ENCODE data around the gene CCDC192. TPM values are rescaled to one million over a fixed set of nuclear protein-coding genes. Genes with fewer than 3 reads are reported as not detected.

CCDC192 gene
- total RNA-seq, 6 experiments from 2014 or later, result not detected

DNA sequence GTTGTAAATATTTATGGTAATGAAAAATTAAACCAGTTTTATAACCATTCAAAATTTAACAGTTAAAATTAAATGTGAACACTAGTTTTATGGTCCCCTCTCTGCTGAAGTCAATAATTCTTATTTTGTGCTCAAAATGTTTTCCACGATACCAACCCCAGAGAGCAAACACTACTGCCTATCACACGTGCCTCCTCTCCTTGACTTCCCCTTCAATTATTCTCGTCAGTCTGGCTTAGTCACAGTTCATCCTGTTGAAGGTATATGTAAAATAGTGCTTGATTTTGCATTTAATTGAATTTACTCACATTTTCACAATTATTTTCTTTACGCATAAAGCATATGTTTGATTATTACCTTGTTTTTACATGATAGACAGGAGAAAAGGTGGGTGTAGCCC, 148.8 kb downstream of the CCDC192 start:
- 60% methylated on average over 4 of the region's 4 CpGs for WGBS (ENCODE audit: insufficient coverage, low coverage, low lambda C conversion rate, missing lambda C conversion rate)
- intact Hi-C loops (cut with DNase I), result no loop called here
- no peak for ATAC-seq
- Histone ChIP-seq H3K27me3 (no peaks in the 10 kb centered on the region), H3K27ac (no peak overlapping the region), H3K9me3 (no peaks in the 10 kb centered on the region), H3K4me3 (no peak overlapping the region), H3K36me3 (no peaks in the 10 kb centered on the region), H3K4me1 (no peaks in the 10 kb centered on the region)
- DNase-seq, result no peak
- no peak for TF ChIP-seq POLR2A (IDR thresholded peaks at IDR 0.05)

DNA sequence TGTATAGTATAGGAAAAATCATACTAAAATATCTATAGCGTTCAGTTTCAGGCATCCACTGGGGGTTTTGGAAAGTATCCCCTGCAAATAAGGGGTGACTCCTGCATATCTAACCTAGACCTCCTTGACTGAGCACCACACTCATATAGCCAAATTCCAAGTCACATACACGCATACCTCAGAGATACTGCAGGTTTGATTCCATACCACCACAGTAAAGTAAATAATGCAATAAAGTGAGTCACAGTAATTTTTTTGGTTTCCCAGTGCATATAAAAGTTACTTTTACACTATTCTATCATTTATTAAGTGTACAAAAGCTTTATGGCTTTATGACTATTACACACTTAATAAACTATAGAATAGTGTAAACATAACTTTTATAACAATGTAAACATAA, 151.3 kb downstream of the CCDC192 start:
- intact Hi-C loops (cut with DNase I), result no loop called here
- Histone ChIP-seq H3K4me3 (no peak overlapping the region), H3K27ac (no peak overlapping the region), H3K36me3 (no peaks in the 10 kb centered on the region), H3K27me3 (no peaks in the 10 kb centered on the region), H3K9me3 (no peaks in the 10 kb centered on the region), H3K4me1 (no peaks in the 10 kb centered on the region)
- no peak for ATAC-seq
- DNase-seq, result no peak
- 94% methylated on average over 2 of the region's 2 CpGs for WGBS (ENCODE audit: insufficient coverage, low coverage, low lambda C conversion rate, missing lambda C conversion rate)
- TF ChIP-seq, protein P1, sequence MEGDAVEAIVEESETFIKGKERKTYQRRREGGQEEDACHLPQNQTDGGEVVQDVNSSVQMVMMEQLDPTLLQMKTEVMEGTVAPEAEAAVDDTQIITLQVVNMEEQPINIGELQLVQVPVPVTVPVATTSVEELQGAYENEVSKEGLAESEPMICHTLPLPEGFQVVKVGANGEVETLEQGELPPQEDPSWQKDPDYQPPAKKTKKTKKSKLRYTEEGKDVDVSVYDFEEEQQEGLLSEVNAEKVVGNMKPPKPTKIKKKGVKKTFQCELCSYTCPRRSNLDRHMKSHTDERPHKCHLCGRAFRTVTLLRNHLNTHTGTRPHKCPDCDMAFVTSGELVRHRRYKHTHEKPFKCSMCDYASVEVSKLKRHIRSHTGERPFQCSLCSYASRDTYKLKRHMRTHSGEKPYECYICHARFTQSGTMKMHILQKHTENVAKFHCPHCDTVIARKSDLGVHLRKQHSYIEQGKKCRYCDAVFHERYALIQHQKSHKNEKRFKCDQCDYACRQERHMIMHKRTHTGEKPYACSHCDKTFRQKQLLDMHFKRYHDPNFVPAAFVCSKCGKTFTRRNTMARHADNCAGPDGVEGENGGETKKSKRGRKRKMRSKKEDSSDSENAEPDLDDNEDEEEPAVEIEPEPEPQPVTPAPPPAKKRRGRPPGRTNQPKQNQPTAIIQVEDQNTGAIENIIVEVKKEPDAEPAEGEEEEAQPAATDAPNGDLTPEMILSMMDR (IDR thresholded peaks at IDR 0.05), result no peak
- TF ChIP-seq POLR2A (IDR thresholded peaks at IDR 0.05), result no peak

DNA sequence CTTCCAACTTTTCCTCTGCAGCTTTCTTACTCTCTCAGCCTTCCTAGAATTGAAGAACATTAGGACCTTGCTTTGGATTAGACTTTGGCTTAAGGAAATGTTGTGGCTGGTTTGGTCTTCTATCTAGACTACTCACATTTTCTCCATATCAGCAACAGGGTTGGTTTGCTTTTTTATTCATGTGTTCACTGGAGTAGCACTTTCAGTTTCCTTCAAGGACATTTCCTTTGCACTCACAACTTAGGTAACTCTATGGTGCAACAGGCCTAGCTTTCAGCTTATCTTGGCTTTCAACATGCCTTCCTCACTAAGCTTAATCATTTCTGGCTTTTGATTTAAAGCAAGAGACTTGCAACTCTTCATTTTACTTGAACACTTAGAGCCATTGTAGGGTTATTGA, 153.1 kb downstream of the CCDC192 start:
- no peak overlapping the region for H3K27ac ChIP-seq
- no peaks in the 10 kb centered on the region for H3K9me3 ChIP-seq
- TF ChIP-seq, protein P1 (IDR thresholded peaks at IDR 0.05), result no peak
- TF ChIP-seq POLR2A (IDR thresholded peaks at IDR 0.05), result no peak
- intact Hi-C loops (cut with DNase I), result no loop called here
- H3K4me1 ChIP-seq, result no peaks in the 10 kb centered on the region
- no peaks in the 10 kb centered on the region for H3K36me3 ChIP-seq
- ATAC-seq (no peak), DNase-seq (no peak)
- H3K4me3 ChIP-seq, result no peak overlapping the region
- no peaks in the 10 kb centered on the region for H3K27me3 ChIP-seq

DNA sequence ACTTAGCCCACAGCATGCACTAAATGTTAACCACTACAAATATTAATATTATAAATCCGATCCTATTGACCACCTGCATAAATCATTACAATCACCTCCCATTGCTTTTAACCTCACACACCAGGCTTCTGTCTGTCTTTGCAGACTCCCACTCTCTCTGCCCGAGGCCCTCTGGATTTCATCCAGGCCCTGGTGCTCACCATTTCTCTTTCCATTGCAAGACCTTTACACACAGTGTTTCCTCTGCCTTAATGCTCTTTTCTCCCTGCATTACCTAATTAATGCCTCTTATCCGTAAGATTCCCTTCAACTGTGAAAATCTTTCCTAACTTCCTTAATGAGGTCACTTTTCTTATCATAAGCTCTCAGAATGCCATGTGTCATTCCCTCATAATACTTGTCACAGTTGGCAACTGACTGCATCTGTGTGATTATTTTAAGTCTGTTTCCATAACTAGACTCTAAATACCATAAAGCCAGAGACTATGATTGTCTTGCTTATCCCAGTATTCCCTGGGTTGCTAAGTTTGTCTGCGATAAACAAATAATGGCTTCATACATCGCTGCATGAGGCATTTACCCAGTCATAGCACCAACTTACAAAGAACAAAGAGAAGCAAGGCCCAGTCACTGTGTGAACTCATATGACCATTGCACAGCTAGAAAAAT, 155.1 kb downstream of the CCDC192 start:
- ATAC-seq, result no peak

DNA sequence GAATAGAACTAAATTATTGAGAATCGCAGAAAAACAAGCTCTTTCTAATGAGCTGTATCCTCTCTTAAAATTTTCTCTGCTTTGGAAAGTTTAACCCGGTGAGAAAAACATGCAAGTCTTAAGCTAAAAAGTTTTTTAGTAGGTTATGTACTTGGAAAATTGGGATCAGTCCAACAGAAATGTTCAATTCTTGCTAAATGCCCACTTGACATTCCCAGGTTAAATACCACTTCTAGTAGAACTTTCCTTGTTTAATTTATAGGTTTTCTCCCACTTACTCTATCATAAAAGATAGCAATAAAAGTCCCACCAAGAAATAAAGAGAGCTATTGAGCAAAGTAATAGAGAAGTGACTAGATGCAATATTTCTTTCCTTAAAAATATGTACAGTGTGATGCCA, 157.1 kb downstream of the CCDC192 start:
- no peak for TF ChIP-seq POLR2A (IDR thresholded peaks at IDR 0.05)
- TF ChIP-seq, protein P1 (IDR thresholded peaks at IDR 0.05), result no peak
- DNase-seq (no peak), ATAC-seq (no peak)
- H3K27ac ChIP-seq, result no peak overlapping the region
- intact Hi-C loops (cut with DNase I), result no loop called here
- WGBS (ENCODE audit: insufficient coverage, low coverage, low lambda C conversion rate, missing lambda C conversion rate), result 88% methylated on average over 2 of the region's 2 CpGs
- no peak overlapping the region for H3K4me3 ChIP-seq
- H3K4me1 ChIP-seq, result no peaks in the 10 kb centered on the region
- no peaks in the 10 kb centered on the region for H3K9me3 ChIP-seq
- H3K27me3 ChIP-seq, result no peaks in the 10 kb centered on the region
- no peaks in the 10 kb centered on the region for H3K36me3 ChIP-seq

More for the DNA sequence above, 155.1 kb downstream of the CCDC192 start:
- no peaks in the 10 kb centered on the region for H3K36me3 ChIP-seq
- WGBS (ENCODE audit: insufficient coverage, low coverage, low lambda C conversion rate, missing lambda C conversion rate), result 71% methylated on average over 5 of the region's 5 CpGs
- no peak overlapping the region for H3K27ac ChIP-seq
- H3K4me3 ChIP-seq, result no peak overlapping the region
- no peaks in the 10 kb centered on the region for H3K9me3 ChIP-seq
- H3K27me3 ChIP-seq, result no peaks in the 10 kb centered on the region
- no peaks in the 10 kb centered on the region for H3K4me1 ChIP-seq
- DNase-seq, result no peak
- intact Hi-C loops (cut with DNase I), result no loop called here
- TF ChIP-seq POLR2A (IDR thresholded peaks at IDR 0.05), result no peak
- TF ChIP-seq, protein P1 (IDR thresholded peaks at IDR 0.05), result no peak
